ENCODE data around the gene RBPJ. TPM values are rescaled to one million over a fixed set of nuclear protein-coding genes. Genes with fewer than 3 reads are reported as not detected.
A peak's percentile ranks its signal among the peaks of the same experiment; 100 is the strongest.

The RBPJ gene
- total RNA-seq, 1 donor from 2014 or later = 162 TPM

DNA sequence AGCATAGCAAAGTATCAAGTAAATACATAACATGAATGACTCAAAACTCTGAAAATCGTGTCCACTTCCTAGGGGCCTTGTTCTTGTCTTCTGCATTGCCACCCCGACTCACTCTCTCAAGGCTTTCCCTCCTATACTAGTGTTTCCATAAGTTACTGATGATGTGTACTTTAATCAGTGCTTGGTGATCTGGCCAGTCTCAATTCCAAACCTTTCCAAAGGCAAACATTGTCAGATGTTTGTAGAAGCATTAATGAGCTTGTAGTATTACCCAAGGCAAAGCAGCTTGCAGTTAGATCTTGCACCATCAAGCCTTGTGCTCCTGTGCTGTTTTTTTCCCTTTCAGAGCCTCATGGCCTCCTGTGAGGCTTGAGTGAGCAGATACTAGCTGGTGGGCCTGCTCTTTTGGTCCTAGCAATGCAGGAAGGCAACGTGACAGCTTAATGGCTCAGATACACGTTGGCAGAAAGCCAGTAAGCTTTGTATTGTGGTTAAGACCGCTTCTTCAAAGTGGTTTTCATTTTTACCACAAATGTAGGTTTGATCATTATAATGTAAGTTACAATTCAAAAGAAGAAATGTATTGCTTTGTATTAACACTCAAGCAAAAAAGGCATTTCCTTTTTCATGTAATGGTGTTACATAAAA, 51.8 kb downstream of the RBPJ start:
- Mint-ChIP-seq H3K9me3 (ENCODE audit: low read depth) (no peaks in the 10 kb centered on the region), H3K4me1 (ENCODE audit: low read depth) (peaks cover 49% of the 10 kb centered on the region), H3K36me3 (ENCODE audit: insufficient read depth) (peaks cover 1% of the 10 kb centered on the region), H3K4me3 (ENCODE audit: low read depth) (no peak overlapping the region), H3K27me3 (no peaks in the 10 kb centered on the region), H3K27ac (peak overlapping the region; percentile 14)
- TF ChIP-seq, protein P1, sequence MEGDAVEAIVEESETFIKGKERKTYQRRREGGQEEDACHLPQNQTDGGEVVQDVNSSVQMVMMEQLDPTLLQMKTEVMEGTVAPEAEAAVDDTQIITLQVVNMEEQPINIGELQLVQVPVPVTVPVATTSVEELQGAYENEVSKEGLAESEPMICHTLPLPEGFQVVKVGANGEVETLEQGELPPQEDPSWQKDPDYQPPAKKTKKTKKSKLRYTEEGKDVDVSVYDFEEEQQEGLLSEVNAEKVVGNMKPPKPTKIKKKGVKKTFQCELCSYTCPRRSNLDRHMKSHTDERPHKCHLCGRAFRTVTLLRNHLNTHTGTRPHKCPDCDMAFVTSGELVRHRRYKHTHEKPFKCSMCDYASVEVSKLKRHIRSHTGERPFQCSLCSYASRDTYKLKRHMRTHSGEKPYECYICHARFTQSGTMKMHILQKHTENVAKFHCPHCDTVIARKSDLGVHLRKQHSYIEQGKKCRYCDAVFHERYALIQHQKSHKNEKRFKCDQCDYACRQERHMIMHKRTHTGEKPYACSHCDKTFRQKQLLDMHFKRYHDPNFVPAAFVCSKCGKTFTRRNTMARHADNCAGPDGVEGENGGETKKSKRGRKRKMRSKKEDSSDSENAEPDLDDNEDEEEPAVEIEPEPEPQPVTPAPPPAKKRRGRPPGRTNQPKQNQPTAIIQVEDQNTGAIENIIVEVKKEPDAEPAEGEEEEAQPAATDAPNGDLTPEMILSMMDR (IDR thresholded peaks at IDR 0.05; ENCODE audit: unreplicated experiment) = no peak
- DNase-seq (ENCODE audit: low spot score, unreplicated experiment) = no peak

- no peak overlapping the region for H3K4me3 Mint-ChIP-seq (ENCODE audit: low read depth)
- no peak for DNase-seq (ENCODE audit: low spot score, unreplicated experiment)
- peaks cover 4% of the 10 kb centered on the region for H3K36me3 Mint-ChIP-seq (ENCODE audit: insufficient read depth)
- peaks cover 37% of the 10 kb centered on the region for H3K4me1 Mint-ChIP-seq (ENCODE audit: low read depth)
- no peaks in the 10 kb centered on the region for H3K9me3 Mint-ChIP-seq (ENCODE audit: low read depth)
- TF ChIP-seq, protein P1 (IDR thresholded peaks at IDR 0.05; ENCODE audit: unreplicated experiment) = no peak
- no peaks in the 10 kb centered on the region for H3K27me3 Mint-ChIP-seq
- H3K27ac Mint-ChIP-seq = no peak overlapping the region
Observed at GRCh38 chr4:26375551-26375950, 54.7 kb downstream of the RBPJ start.

GRCh38 chr4:26377328-26378311, 56.8 kb downstream of the RBPJ start:
- no peaks in the 10 kb centered on the region for H3K27me3 Mint-ChIP-seq
- TF ChIP-seq, protein P1 (IDR thresholded peaks at IDR 0.05; ENCODE audit: unreplicated experiment) = no peak
- no peaks in the 10 kb centered on the region for H3K9me3 Mint-ChIP-seq (ENCODE audit: low read depth)
- DNase-seq (ENCODE audit: low spot score, unreplicated experiment) = no peak
- H3K4me3 Mint-ChIP-seq (ENCODE audit: low read depth) = no peak overlapping the region
- H3K4me1 Mint-ChIP-seq (ENCODE audit: low read depth) = peaks cover 31% of the 10 kb centered on the region
- peak overlapping the region; percentile 15 for H3K27ac Mint-ChIP-seq
- H3K36me3 Mint-ChIP-seq (ENCODE audit: insufficient read depth) = peaks cover 3% of the 10 kb centered on the region

DNA sequence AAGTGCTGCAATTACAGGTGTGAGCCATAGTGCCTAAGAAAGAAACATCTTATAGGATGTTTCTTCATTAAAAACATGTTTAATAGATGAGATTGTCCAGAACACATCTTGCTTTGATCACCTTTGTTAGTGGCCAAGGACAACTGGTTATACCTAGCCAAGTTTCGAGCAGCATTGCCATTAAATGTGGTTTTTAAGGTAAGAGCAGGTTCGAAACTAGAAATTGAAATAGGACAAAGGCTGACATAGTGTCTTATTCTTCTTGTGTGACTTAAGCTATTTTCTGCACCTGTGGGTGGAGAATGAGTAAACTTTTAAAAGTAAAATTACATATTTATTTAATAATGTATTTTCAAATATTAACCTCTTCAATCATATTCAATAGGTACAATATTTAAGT, 59.0 kb downstream of the RBPJ start:
- no peaks in the 10 kb centered on the region for H3K27me3 Mint-ChIP-seq
- peaks cover 27% of the 10 kb centered on the region for H3K4me1 Mint-ChIP-seq (ENCODE audit: low read depth)
- TF ChIP-seq, protein P1 (IDR thresholded peaks at IDR 0.05; ENCODE audit: unreplicated experiment) = no peak
- H3K27ac Mint-ChIP-seq = no peak overlapping the region
- no peak for DNase-seq (ENCODE audit: low spot score, unreplicated experiment)
- H3K9me3 Mint-ChIP-seq (ENCODE audit: low read depth) = no peaks in the 10 kb centered on the region
- peaks cover 4% of the 10 kb centered on the region for H3K36me3 Mint-ChIP-seq (ENCODE audit: insufficient read depth)
- H3K4me3 Mint-ChIP-seq (ENCODE audit: low read depth) = no peak overlapping the region

DNA sequence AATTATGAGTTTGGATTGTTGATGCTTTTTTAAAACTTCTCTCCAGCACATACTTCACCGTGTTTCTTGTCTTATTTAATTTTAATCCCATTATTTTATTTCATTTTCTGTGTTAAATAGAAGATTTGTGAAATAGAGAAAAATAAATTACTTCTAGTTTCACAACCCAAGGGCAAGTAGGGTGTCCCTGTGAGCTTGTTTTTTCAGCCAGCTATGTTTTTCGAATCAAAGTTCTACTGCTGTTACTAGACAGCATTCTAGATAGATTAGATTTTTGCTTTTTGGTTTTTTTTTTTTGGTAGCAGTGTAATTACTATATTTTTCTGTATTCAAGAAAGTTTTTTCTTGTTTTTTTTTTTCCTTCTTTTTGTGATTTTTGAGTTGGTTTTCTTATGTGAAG, 59.9 kb downstream of the RBPJ start:
- TF ChIP-seq, protein P1 (IDR thresholded peaks at IDR 0.05; ENCODE audit: unreplicated experiment) = no peak
- Mint-ChIP-seq H3K27ac (no peak overlapping the region), H3K36me3 (ENCODE audit: insufficient read depth) (peaks cover 4% of the 10 kb centered on the region), H3K9me3 (ENCODE audit: low read depth) (no peaks in the 10 kb centered on the region), H3K27me3 (no peaks in the 10 kb centered on the region), H3K4me1 (ENCODE audit: low read depth) (peaks cover 23% of the 10 kb centered on the region), H3K4me3 (ENCODE audit: low read depth) (no peak overlapping the region)
- no peak for DNase-seq (ENCODE audit: low spot score, unreplicated experiment)

Measured in progenitor cell of endocrine pancreas (in vitro differentiated cells).